CD4-positive, alpha-beta T cell (primary cell): Measurements from ENCODE around the gene RPS27A. TPM values are rescaled to one million over a fixed set of nuclear protein-coding genes. Genes with fewer than 3 reads are reported as not detected.

Experiments
- ATAC-seq: fragments of 200-7000 bp; cut with Tn5 transposase; one replicate; pipeline ENCODE4 v1.10.0; 2022; ENCODE audit warnings: mild to moderate bottlenecking; ENCODE audit not compliant: poor library complexity
- CTCF ChIA-PET: fragments of 350-600 bp; sonication (Branson Sonifier 250); formaldehyde crosslinking; loops from one replicate; lab custom pipeline; 2021; ENCODE audit warnings: antibody characterized with exemption, inconsistent platforms; lab: Charles Lee
- POLR2A ChIA-PET: fragments of 350-600 bp; sonication (Branson Sonifier 250); formaldehyde crosslinking; loops from one replicate; lab custom pipeline; 2021; ENCODE audit warnings: antibody characterized with exemption, inconsistent platforms; lab: Charles Lee
- DNase-seq, 14 experiments: peaks; one replicate each; pipeline ENCODE4 v3.0.0-alpha.2; 2013 to 2020; ENCODE audit warnings: mixed read lengths in 2 of 14
- H3K27ac ChIP-seq, 2 donors: one replicate each; pipeline versions ENCODE4 v1.5.1 to v1.7.0; 2013; ENCODE audit warnings: low read length in 2 of 2, low read depth in 1 of 2, mild to moderate bottlenecking in 1 of 2
- H3K27me3 ChIP-seq, 2 experiments: 1 replicate in 1 of 2; 2 replicates in 1 of 2; pipeline versions ENCODE4 v1.6.1 to v1.7.0; 2013; ENCODE audit warnings: low read length in 2 of 2, control low read depth in 1 of 2, mild to moderate bottlenecking in 1 of 2, moderate library complexity in 1 of 2; ENCODE audit not compliant: insufficient read depth in 2 of 2, control insufficient read depth in 1 of 2
- H3K36me3 ChIP-seq: one replicate; pipeline ENCODE4 v1.6.1; 2013; ENCODE audit warnings: low read length, control low read depth; ENCODE audit not compliant: insufficient read depth
- H3K4me1 ChIP-seq: one replicate; pipeline ENCODE4 v1.6.1; 2013; ENCODE audit warnings: low read length, control low read depth; ENCODE audit not compliant: insufficient read depth
- H3K4me3 ChIP-seq: one replicate; pipeline ENCODE4 v1.5.1; 2013; ENCODE audit warnings: mild to moderate bottlenecking, low read length, moderate library complexity
- H3K9me3 ChIP-seq, 2 experiments: 1 replicate in 1 of 2; 2 replicates in 1 of 2; pipeline versions ENCODE4 v1.6.1 to v1.7.0; 2013; ENCODE audit warnings: low read length in 2 of 2, mild to moderate bottlenecking in 2 of 2, control low read depth in 1 of 2, moderate library complexity in 1 of 2; ENCODE audit not compliant: control insufficient read depth in 1 of 2, insufficient read depth in 1 of 2
- H3K27ac Mint-ChIP-seq: one replicate; pipeline ENCODE4 v1.8.0; 2020; ENCODE audit warnings: mixed read lengths
- H3K27me3 Mint-ChIP-seq: one replicate; pipeline ENCODE4 v1.8.0; 2021; ENCODE audit warnings: mixed read lengths
- H3K36me3 Mint-ChIP-seq: one replicate; pipeline ENCODE4 v1.8.0; 2021; ENCODE audit warnings: low read depth, mixed read lengths
- H3K4me1 Mint-ChIP-seq: one replicate; pipeline ENCODE4 v1.8.0; 2021; ENCODE audit warnings: low read depth, mixed read lengths
- H3K4me3 Mint-ChIP-seq: one replicate; pipeline ENCODE4 v1.8.0; 2020; ENCODE audit warnings: mild to moderate bottlenecking, mixed read lengths
- H3K9me3 Mint-ChIP-seq: one replicate; pipeline ENCODE4 v1.8.0; 2020; ENCODE audit warnings: mixed read lengths
- CTCF ChIP-seq: fragments of 200-600 bp; IDR thresholded peaks from one replicate; pipeline ENCODE4 v1.8.0; 2022; ENCODE audit warnings: antibody characterized with exemption, mild to moderate bottlenecking
- intact Hi-C, 2 experiments: fragments of 100-400 bp; cut with DNase I in 1 of 2; cut with micrococcal nuclease in 1 of 2; formaldehyde crosslinking; loops; one replicate each; pipeline versions ENCODE4 v1.15.1 to v1.9.0; 2023 to 2025; cut with DNase I, micrococcal nuclease
- total RNA-seq, 174 experiments: library from RNA in 2 of 174; stranded (reverse) in 2 of 174; gene quantifications; one replicate each; pipeline ENCODE4 v1.2.3 and lab custom pipeline; 2021 to 2026

The RPS27A gene
- total RNA-seq, 2 experiments from 2014 or later, result 2,201 to 2,315 TPM

GRCh38 chr2:55213822-55214221, 18.7 kb upstream of the RPS27A start:
- POLR2A ChIA-PET, result no interaction called here
- CTCF ChIA-PET, result interaction anchor here (1.6 kb wide), 1 partner anchor 9 kb away, joined by 3 read pairs; no protein-coding TSS in a partner anchor
- Histone ChIP-seq H3K27me3 (no peaks in the 10 kb centered on the region), H3K36me3 (no peaks in the 10 kb centered on the region), H3K4me1 (no peaks in the 10 kb centered on the region), H3K9me3 (no peaks in the 10 kb centered on the region), H3K27ac (no peak overlapping the region), H3K4me3 (no peak overlapping the region)
- Mint-ChIP-seq H3K4me1 (no peaks in the 10 kb centered on the region), H3K36me3 (no peaks in the 10 kb centered on the region), H3K27me3 (no peaks in the 10 kb centered on the region), H3K4me3 (no peak overlapping the region), H3K9me3 (no peaks in the 10 kb centered on the region), H3K27ac (no peak overlapping the region)
- TF ChIP-seq CTCF, result no peak
- no peak for ATAC-seq
- intact Hi-C loops, result no loop called here
- DNase-seq, result no peak

- H3K4me1 ChIP-seq, result peaks cover 14% of the 10 kb centered on the region
- Mint-ChIP-seq H3K27me3 (no peaks in the 10 kb centered on the region), H3K36me3 (peaks cover 6% of the 10 kb centered on the region), H3K4me3 (peak overlapping the region; percentile 87), H3K27ac (peak overlapping the region; percentile 86), H3K9me3 (peaks cover 5% of the 10 kb centered on the region), H3K4me1 (peaks cover 42% of the 10 kb centered on the region)
- ATAC-seq (no peak), DNase-seq (peak in 3 of 14 experiments; percentile 9 to 46 (median 34))
- CTCF ChIA-PET, result interaction anchor here (0.7 to 1.9 kb wide), 6 partner anchors 9 to 388 kb away, joined by 3 to 11 read pairs (median 4); partner anchors contain the start of genes RPS27A and RTN4
- H3K4me3 ChIP-seq, result peak overlapping the region; percentile 53
- no peaks in the 10 kb centered on the region for H3K36me3 ChIP-seq
- no peaks in the 10 kb centered on the region for H3K27me3 ChIP-seq
- intact Hi-C loops, result no loop called here
- H3K9me3 ChIP-seq, result peaks cover 0 to 18% of the 10 kb centered on the region in 2 experiments
- no peak for TF ChIP-seq CTCF
- POLR2A ChIA-PET, result interaction anchor here (0.6 to 4.4 kb wide), 9 partner anchors 9 to 394 kb away, joined by 3 to 71 read pairs (median 7); partner anchors contain the start of genes CFAP36, CLHC1, RPS27A and RTN4
- H3K27ac ChIP-seq, result peak overlapping the region in 1 of 2 donors; percentile 80
Measured at GRCh38 chr2:55223958-55224760, 8.3 kb upstream of the RPS27A start.

GRCh38 chr2:55224761-55225261, 7.7 kb upstream of the RPS27A start:
- peaks cover 44% of the 10 kb centered on the region for H3K4me1 Mint-ChIP-seq
- peaks cover 0 to 18% of the 10 kb centered on the region in 2 experiments for H3K9me3 ChIP-seq
- H3K36me3 ChIP-seq, result no peaks in the 10 kb centered on the region
- POLR2A ChIA-PET, result interaction anchor here (2.2 to 4.4 kb wide), 4 partner anchors 8 to 394 kb away, joined by 10 to 71 read pairs (median 19); partner anchors contain the start of genes CFAP36, CLHC1, RPS27A and RTN4
- no peak overlapping the region for H3K27ac ChIP-seq
- H3K4me3 Mint-ChIP-seq, result peak overlapping the region; percentile 64
- H3K27ac Mint-ChIP-seq, result peak overlapping the region; percentile 86
- no peaks in the 10 kb centered on the region for H3K27me3 ChIP-seq
- no peak overlapping the region for H3K4me3 ChIP-seq
- ATAC-seq, result no peak
- H3K4me1 ChIP-seq, result peaks cover 14% of the 10 kb centered on the region
- CTCF ChIA-PET, result interaction anchor here (1.4 kb wide), 1 partner anchor 8 kb away, joined by 4 read pairs; the partner anchor contains the start of gene RPS27A
- H3K36me3 Mint-ChIP-seq, result peaks cover 6% of the 10 kb centered on the region
- no peak for TF ChIP-seq CTCF
- intact Hi-C loops, result loop anchor here in 1 of 2 experiments (5.0 kb wide), 2 partner anchors 88 to 498 kb away; no protein-coding TSS in a partner anchor
- DNase-seq, result peak in 2 of 14 experiments; percentile 6 to 29
- H3K27me3 Mint-ChIP-seq, result no peaks in the 10 kb centered on the region
- H3K9me3 Mint-ChIP-seq, result peaks cover 5% of the 10 kb centered on the region
